OCI-LY1 (cell line): Measurements from ENCODE around the gene KIF25.

ENCODE experiments used
- H2AFZ ChIP-seq: fragments of 200-600 bp; sonication (generic), shearing (Covaris generic); 2 replicates; pipeline ENCODE4 v1.6.0; 2014; ENCODE audit warnings: antibody characterized with exemption, mild to moderate bottlenecking, low read length
- H3F3A ChIP-seq: fragments of 200-600 bp; sonication (generic), shearing (Covaris generic); 2 replicates; pipeline ENCODE4 v1.6.0; 2014; ENCODE audit warnings: mild to moderate bottlenecking, antibody characterized with exemption, low read length, moderate library complexity; ENCODE audit not compliant: insufficient read depth
- H3K27ac ChIP-seq: fragments of 200-600 bp; sonication (generic); 2 replicates; pipeline ENCODE4 v1.5.1; 2014; ENCODE audit warnings: low read length, mixed run types, mild to moderate bottlenecking, low read depth; ENCODE audit not compliant: poor library complexity, severe bottlenecking
- H3K27me3 ChIP-seq: fragments of 200-600 bp; sonication (generic); 2 replicates; pipeline ENCODE4 v1.6.0; 2014; ENCODE audit warnings: antibody characterized with exemption, mild to moderate bottlenecking, low read length, moderate library complexity; ENCODE audit not compliant: insufficient read depth
- H3K36me3 ChIP-seq: fragments of 200-600 bp; sonication (generic); 2 replicates; pipeline ENCODE4 v1.6.1; 2014; ENCODE audit warnings: mild to moderate bottlenecking, antibody characterized with exemption, low read length, moderate library complexity, mixed read lengths; ENCODE audit not compliant: insufficient read depth
- H3K4me1 ChIP-seq: fragments of 200-600 bp; sonication (generic); 2 replicates; pipeline ENCODE4 v1.5.1; 2014; ENCODE audit warnings: mild to moderate bottlenecking, low read length, moderate library complexity; ENCODE audit not compliant: insufficient read depth, severe bottlenecking
- H3K4me2 ChIP-seq: fragments of 200-600 bp; sonication (generic), shearing (Covaris generic); 2 replicates; pipeline ENCODE4 v1.6.1; 2014; ENCODE audit warnings: low read length
- H3K4me3 ChIP-seq: fragments of 200-600 bp; sonication (generic); 2 replicates; pipeline ENCODE4 v1.5.1; 2014; ENCODE audit warnings: low read length, low read depth, mild to moderate bottlenecking, mixed read lengths; ENCODE audit not compliant: poor library complexity, severe bottlenecking
- H3K79me2 ChIP-seq: fragments of 200-600 bp; shearing (Covaris generic); 2 replicates; pipeline ENCODE4 v1.6.1; 2016; ENCODE audit warnings: mixed run types, low read length, mixed read lengths; ENCODE audit not compliant: insufficient read depth
- H3K9ac ChIP-seq: fragments of 200-600 bp; sonication (generic), shearing (Covaris generic); 2 replicates; pipeline ENCODE4 v1.6.1; 2014; ENCODE audit warnings: mild to moderate bottlenecking, low read length, mixed read lengths
- H3K9me2 ChIP-seq: fragments of 200-600 bp; sonication (generic), shearing (Covaris generic); 2 replicates; pipeline ENCODE4 v1.6.1; 2014; ENCODE audit warnings: low read depth, mild to moderate bottlenecking, low read length, mixed read lengths
- H3K9me3 ChIP-seq: fragments of 200-600 bp; shearing (Covaris generic); 2 replicates; pipeline ENCODE4 v1.6.1; 2014; ENCODE audit warnings: low read length, mixed read lengths
- H4K20me1 ChIP-seq: fragments of 200-600 bp; sonication (generic), shearing (Covaris generic); 2 replicates; pipeline ENCODE4 v1.6.0; 2016; ENCODE audit warnings: mild to moderate bottlenecking, low read length; ENCODE audit not compliant: insufficient read depth
- EZH2 ChIP-seq: fragments of 200-600 bp; sonication (generic), shearing (Covaris generic); IDR thresholded peaks from 2 replicates; pipeline ENCODE4 v1.8.0; 2017; ENCODE audit warnings: borderline replicate concordance, mixed run types, mild to moderate bottlenecking, antibody characterized with exemption, low read length, moderate library complexity, mixed read lengths
- TF ChIP-seq, protein P1 (sequence below): fragments of 200-600 bp; sonication (generic), shearing (Covaris generic); IDR thresholded peaks from 2 replicates; pipeline ENCODE4 v1.5.1; 2017; ENCODE audit warnings: mild to moderate bottlenecking, antibody characterized with exemption, low read length, moderate library complexity, mixed read lengths

The KIF25 gene

DNA sequence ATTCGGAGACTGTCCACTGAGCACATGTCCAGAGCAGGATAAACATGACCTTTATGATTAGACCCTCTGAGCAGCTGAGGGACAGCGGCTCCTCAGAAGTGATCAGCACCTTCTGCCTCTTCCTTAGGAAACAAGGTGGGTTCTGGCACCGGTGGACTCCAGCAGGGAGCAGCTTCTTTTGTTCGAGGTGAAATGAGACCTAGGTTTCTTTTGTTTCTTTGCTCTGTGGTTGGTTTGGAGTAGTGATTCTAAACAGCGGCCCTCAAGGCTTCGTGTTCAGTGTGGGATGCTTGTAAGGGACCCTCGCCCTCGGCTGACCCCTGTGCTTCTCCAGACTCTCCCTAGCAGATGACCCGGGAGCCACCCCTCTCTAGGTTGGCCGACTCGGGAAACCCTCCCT, 96.2 kb downstream of the KIF25 start:
- H3K27me3 ChIP-seq, result peaks cover 8% of the 10 kb centered on the region; the same call in 1 of the 2 replicates
- no peak overlapping the region for H3K27ac ChIP-seq
- H3K36me3 ChIP-seq, result no peaks in the 10 kb centered on the region
- H3F3A ChIP-seq, result no peaks in the 10 kb centered on the region
- no peak overlapping the region for H2AFZ ChIP-seq
- no peaks in the 10 kb centered on the region for H3K79me2 ChIP-seq
- H3K9ac ChIP-seq, result no peak overlapping the region
- H3K9me2 ChIP-seq, result no peaks in the 10 kb centered on the region
- H3K4me2 ChIP-seq, result no peak overlapping the region
- TF ChIP-seq, protein P1, sequence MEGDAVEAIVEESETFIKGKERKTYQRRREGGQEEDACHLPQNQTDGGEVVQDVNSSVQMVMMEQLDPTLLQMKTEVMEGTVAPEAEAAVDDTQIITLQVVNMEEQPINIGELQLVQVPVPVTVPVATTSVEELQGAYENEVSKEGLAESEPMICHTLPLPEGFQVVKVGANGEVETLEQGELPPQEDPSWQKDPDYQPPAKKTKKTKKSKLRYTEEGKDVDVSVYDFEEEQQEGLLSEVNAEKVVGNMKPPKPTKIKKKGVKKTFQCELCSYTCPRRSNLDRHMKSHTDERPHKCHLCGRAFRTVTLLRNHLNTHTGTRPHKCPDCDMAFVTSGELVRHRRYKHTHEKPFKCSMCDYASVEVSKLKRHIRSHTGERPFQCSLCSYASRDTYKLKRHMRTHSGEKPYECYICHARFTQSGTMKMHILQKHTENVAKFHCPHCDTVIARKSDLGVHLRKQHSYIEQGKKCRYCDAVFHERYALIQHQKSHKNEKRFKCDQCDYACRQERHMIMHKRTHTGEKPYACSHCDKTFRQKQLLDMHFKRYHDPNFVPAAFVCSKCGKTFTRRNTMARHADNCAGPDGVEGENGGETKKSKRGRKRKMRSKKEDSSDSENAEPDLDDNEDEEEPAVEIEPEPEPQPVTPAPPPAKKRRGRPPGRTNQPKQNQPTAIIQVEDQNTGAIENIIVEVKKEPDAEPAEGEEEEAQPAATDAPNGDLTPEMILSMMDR, result no peak
- no peak for TF ChIP-seq EZH2
- H3K4me3 ChIP-seq, result no peak overlapping the region
- no peaks in the 10 kb centered on the region for H4K20me1 ChIP-seq
- no peaks in the 10 kb centered on the region for H3K9me3 ChIP-seq
- no peaks in the 10 kb centered on the region for H3K4me1 ChIP-seq
